Kidney epithelial cell (primary cell): ENCODE data around the gene GPR3. TPM values are rescaled to one million over a fixed set of nuclear protein-coding genes. Genes with fewer than 3 reads are reported as not detected.

Source experiments
- DNase-seq: peaks from one replicate; pipeline ENCODE4 v3.0.0-alpha.2; 2010; ENCODE audit warnings: low read depth
- H3K27me3 ChIP-seq: 2 replicates; pipeline ENCODE4 v1.6.0; 2011; ENCODE audit warnings: low read length; ENCODE audit not compliant: control insufficient read depth, insufficient read depth
- H3K36me3 ChIP-seq: 2 replicates; pipeline ENCODE4 v1.5.1; 2011; ENCODE audit warnings: low read length; ENCODE audit not compliant: control insufficient read depth, insufficient read depth
- H3K4me3 ChIP-seq: 2 replicates; pipeline ENCODE4 v1.5.1; 2011; ENCODE audit warnings: low read depth, mild to moderate bottlenecking, control low read depth, low read length
- total RNA-seq: library from RNA; depleted of rRNA; stranded (reverse); fragments of >200 nt; gene quantifications from 2 replicates; pipeline ENCODE4 v1.2.3, GENCODE V29; 2015
- TF ChIP-seq, protein P1 (sequence below): IDR thresholded peaks from 2 replicates; pipeline ENCODE4 v1.5.1; 2011; ENCODE audit warnings: mild to moderate bottlenecking, moderate library complexity, low read length, control low read depth, inconsistent platforms; ENCODE audit not compliant: insufficient read depth, poor library complexity, severe bottlenecking

Gene GPR3
- total RNA-seq, 1 donor from 2014 or later, result 1.6 TPM

GRCh38 chr1:27353166-27353565, 39.3 kb upstream of the GPR3 start:
- TF ChIP-seq, protein P1, sequence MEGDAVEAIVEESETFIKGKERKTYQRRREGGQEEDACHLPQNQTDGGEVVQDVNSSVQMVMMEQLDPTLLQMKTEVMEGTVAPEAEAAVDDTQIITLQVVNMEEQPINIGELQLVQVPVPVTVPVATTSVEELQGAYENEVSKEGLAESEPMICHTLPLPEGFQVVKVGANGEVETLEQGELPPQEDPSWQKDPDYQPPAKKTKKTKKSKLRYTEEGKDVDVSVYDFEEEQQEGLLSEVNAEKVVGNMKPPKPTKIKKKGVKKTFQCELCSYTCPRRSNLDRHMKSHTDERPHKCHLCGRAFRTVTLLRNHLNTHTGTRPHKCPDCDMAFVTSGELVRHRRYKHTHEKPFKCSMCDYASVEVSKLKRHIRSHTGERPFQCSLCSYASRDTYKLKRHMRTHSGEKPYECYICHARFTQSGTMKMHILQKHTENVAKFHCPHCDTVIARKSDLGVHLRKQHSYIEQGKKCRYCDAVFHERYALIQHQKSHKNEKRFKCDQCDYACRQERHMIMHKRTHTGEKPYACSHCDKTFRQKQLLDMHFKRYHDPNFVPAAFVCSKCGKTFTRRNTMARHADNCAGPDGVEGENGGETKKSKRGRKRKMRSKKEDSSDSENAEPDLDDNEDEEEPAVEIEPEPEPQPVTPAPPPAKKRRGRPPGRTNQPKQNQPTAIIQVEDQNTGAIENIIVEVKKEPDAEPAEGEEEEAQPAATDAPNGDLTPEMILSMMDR, result no peak
- H3K36me3 ChIP-seq, result peaks cover 2% of the 10 kb centered on the region

GRCh38 chr1:27353629-27354028, 38.8 kb upstream of the GPR3 start:
- Histone ChIP-seq H3K36me3 (peaks cover 2% of the 10 kb centered on the region), H3K4me3 (no peak overlapping the region), H3K27me3 (peaks cover 6% of the 10 kb centered on the region)
- no peak for DNase-seq
- TF ChIP-seq, protein P1, result no peak

More at GRCh38 chr1:27353166-27353565, 39.3 kb upstream of the GPR3 start:
- Histone ChIP-seq H3K4me3 (no peak overlapping the region), H3K27me3 (peaks cover 6% of the 10 kb centered on the region)
- no peak for DNase-seq

- Histone ChIP-seq H3K4me3 (no peak overlapping the region), H3K36me3 (peaks cover 2% of the 10 kb centered on the region), H3K27me3 (peaks cover 2% of the 10 kb centered on the region)
- no peak for DNase-seq
- TF ChIP-seq, protein P1, result no peak
Observed at GRCh38 chr1:27355683-27356082, 36.7 kb upstream of the GPR3 start.

DNA sequence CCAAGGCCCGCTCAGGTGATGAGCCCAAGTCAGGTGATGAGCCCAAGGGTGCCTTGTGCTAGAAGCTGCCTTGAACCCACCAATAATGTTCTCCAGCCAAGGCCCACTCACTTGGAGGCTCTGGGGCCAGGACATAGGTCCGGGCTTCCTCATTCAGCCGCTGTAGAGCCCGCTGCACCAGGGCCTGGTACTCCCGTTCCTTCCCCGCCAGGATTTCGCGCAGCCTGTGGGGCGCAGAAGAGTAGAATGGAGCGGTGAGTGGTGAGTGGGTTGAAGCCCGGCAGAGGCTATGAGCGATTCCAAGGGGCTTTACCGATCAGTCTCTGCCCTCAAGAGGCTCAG, 36.2 kb upstream of the GPR3 start:
- H3K4me3 ChIP-seq, result no peak overlapping the region
- no peak for DNase-seq

DNA sequence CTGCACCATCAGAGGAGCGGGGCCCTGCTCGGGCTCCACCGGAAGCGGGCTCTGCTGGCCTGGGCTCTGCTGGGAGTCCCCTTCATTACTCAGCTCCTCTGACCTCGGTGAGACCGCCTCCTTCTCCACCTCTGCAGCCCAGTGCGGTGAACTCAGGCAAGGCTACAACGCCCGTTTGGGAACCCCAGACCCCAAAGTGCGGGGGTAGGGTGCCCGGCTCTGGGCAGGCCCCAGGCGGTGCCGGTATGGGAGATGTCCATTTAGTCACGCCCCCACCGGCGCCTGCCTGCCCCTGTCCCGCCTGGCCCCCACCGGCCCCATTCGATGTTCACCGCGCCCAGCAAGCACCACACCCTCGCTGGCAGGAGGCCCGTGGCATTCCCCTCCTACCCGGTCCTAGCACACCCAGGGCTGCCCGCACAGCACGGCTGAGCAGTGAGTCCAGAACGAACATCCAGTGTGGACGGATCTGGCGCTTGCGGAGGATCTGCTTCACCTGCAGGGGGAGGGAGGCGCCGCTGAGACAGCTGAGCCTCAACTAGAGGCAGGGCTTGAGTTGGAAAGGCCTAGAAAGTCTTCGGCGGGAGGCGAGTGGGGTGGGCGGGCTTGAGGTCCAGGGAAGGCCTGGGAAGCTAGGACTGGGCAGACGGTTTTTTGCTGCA, 35.7 kb upstream of the GPR3 start:
- TF ChIP-seq, protein P1, result no peak
- Histone ChIP-seq H3K4me3 (no peak overlapping the region), H3K27me3 (peaks cover 2% of the 10 kb centered on the region), H3K36me3 (peaks cover 2% of the 10 kb centered on the region)
- DNase-seq, result no peak

More for the DNA sequence above, 36.2 kb upstream of the GPR3 start:
- TF ChIP-seq, protein P1, result no peak
- peaks cover 2% of the 10 kb centered on the region for H3K36me3 ChIP-seq
- H3K27me3 ChIP-seq, result peaks cover 2% of the 10 kb centered on the region

- peaks cover 2% of the 10 kb centered on the region for H3K27me3 ChIP-seq
- no peak for DNase-seq
- H3K4me3 ChIP-seq, result no peak overlapping the region
- peaks cover 2% of the 10 kb centered on the region for H3K36me3 ChIP-seq
- TF ChIP-seq, protein P1, result peak; percentile 98
Observed at GRCh38 chr1:27357281-27358037, 35.0 kb upstream of the GPR3 start.
